HG02798 (cell line): ENCODE data around the gene ADGRL3.
"Not testable (repeated sequence)": the region's sequence is repeated elsewhere in the genome, so short reads cannot be mapped to it uniquely, and the experiment has no call there.

Source experiments
- ATAC-seq: cut with Tn5 transposase; IDR thresholded peaks from one replicate; pipeline ENCODE4 v1.9.1; 2021; ENCODE audit warnings: mild to moderate bottlenecking; ENCODE audit not compliant: unreplicated experiment, poor library complexity

The ADGRL3 gene

DNA sequence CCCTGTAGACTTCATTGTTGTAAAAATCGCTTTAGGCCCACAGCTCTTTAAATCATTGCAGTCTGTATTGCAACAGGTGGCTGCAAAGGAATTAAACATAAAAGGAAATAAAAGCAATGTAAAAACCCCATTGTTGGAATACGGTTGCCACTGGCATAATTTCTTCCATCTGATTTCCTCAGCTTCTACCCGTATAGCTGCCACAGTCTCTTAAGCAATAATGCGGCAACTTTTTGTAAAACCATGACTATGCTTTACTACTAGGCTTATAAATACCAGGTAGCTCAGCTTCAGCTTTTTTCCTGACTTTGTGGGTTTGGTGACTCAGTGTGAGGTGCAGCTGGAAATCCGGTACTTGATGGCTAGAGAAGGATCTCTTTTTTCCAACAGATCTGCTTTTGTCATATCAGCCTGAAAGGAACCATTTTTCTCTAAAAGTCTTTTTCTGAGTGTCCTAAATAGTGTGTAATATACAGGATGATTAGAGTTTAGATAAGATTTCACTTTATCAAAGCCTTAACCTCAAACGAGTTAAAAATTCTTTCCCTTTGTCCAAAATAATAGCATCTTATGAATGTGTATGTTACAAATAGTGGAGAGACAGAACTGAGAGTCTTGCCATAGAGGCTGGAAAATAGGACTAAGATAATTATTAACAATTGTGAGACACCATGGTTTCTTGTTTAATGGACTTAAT lies 268.0 kb downstream of the ADGRL3 start:
- ATAC-seq = no peak

- no peak for ATAC-seq
Observed at GRCh38 chr4:61473306-61473705, 273.2 kb downstream of the ADGRL3 start.

DNA sequence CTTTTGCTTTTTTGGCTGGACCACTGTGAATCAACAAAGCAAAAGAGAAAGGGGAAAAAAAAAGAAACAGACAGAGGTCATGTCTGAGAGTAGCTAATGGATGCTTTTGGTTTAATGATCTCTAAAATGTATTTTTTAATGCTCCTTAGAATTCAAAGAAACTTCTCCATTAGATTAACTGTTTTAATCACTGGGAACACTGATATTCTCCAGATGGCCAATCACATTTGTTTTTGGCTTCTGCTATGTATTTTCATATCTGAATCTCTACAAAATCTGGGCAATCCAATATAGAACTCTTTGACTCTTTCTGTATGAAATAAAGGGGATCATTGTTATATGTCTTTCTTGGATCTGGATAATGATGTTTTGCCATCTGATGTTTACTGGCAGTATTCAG lies 278.2 kb downstream of the ADGRL3 start:
- no peak for ATAC-seq

GRCh38 chr4:61485056-61485455 lies 284.9 kb downstream of the ADGRL3 start:
- no peak for ATAC-seq

GRCh38 chr4:61489927-61490326 lies 289.8 kb downstream of the ADGRL3 start:
- no peak for ATAC-seq

DNA sequence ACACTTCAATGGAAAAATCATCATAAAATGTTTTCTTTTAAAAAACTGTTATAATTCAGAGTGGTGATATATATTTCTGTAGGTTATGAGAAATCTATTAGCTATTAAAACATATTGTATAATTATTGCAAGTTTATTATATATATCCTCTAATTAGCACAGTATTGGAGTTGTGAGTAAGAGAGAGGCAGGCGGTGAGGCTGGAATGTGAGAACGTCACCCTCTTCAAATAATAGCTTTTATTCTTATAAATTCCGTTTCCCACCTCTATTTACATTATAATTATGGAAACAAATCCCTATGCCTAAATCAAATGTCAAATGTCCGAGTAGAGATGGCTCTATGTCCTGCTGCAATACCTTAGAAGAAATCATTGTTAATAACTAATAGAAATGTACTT lies 292.9 kb downstream of the ADGRL3 start:
- ATAC-seq = no peak

- ATAC-seq = no peak
Observed at GRCh38 chr4:61493470-61493869, 293.3 kb downstream of the ADGRL3 start.

GRCh38 chr4:61500883-61501282 lies 300.8 kb downstream of the ADGRL3 start:
- no peak for ATAC-seq

DNA sequence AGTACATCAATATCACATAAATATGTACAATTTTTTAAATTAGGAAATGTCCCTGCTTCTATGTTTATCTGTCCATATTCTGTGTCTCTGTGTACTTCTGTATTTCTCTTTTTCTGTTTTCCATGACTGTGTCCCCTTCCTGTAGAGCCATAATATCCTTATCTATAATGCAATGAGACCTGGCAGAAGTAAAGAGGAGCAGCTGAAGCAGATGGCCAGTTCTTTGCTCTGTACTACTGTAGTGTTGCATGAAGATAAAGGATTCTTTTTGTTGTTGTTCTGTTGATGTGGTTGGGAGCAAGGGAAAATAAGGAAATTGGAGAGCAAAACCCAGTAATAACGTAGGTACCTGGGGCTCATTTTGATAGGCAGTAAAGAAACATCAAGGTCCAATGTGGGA lies 301.7 kb downstream of the ADGRL3 start:
- no peak for ATAC-seq

- no peak for ATAC-seq
Observed at GRCh38 chr4:61505773-61506685, 305.9 kb downstream of the ADGRL3 start.

DNA sequence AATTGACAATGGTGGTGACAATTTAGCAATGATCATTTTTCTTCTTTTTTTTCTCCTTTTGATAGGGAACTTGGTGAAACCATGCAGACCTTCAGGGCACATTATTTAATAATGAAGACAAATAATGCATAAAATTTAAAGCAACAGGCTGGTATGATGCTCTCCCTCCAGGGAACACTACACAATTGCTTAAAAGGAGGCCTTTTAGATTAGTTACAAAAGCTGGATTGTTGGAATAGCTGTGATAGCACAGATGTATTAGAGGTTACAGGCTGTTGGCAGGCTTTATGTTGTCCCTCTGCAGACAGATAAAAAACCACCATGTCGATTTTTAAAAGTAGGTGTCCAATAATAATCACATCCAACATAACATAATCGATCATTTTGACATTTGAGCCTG lies 307.0 kb downstream of the ADGRL3 start:
- no peak for ATAC-seq

- ATAC-seq = not testable (repeated sequence)
Observed at GRCh38 chr4:61509721-61510241, 309.7 kb downstream of the ADGRL3 start.

- no peak for ATAC-seq
Observed at GRCh38 chr4:61511716-61512488, 311.8 kb downstream of the ADGRL3 start.

DNA sequence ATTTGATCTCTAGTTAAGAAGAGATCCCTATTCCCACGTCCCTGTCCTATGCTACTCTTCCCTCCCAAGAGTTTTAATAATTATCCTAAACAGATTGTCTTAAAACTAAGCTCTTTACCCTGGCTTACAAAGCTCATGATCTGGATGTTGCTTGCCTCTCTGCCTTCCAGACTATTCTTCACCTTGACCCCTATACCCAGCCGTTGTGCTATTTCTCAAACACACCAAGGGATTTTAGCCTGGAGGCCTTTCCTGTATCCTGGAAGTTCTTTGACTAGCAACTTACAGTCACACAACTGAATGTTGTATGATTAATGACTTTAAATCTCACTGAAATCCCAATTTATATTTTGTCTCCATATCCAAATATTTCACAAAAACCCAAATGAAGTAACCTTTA lies 314.9 kb downstream of the ADGRL3 start:
- no peak for ATAC-seq

DNA sequence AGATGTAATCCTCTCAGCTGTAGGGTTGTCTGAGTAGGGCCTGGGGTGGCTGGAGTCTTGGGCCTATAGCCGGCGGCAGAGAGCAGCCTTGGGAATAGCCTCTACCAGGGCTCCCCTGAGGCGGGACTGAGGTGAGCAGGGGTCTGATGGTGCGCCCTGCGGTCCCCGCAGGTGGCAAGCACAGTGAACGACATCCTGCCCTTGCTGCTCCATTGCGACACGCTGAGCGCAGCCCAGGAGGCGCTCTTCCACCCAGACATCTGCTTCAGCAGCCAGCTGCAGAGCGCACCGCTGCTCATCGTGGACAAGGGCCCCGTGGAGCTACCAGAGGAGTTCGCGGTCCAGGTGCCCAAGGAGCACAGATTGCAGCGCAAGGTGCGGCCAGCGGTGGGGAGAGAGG lies 317.0 kb downstream of the ADGRL3 start:
- ATAC-seq = no peak

- ATAC-seq = no peak
Observed at GRCh38 chr4:61520166-61520565, 320.0 kb downstream of the ADGRL3 start.

- ATAC-seq = no peak
Observed at GRCh38 chr4:61520681-61521160, 320.6 kb downstream of the ADGRL3 start.

DNA sequence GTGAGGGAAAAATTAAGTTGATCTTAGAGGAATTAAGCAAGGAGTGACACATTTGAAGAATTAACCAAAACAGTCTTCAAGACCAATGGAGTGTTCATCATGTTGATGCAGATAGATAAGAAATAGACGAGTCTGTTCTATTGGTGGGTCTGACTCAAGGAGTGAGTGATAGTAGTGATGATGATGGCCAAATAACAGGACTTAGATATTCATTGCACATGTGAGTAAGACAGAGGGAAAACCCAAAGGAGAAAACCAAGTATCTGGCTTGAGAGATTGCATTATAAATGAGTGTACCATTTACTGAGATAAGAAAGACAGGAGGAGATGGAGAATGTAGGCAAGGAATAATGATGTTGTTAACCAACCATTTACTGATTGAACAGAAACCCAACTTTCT lies 321.3 kb downstream of the ADGRL3 start:
- no peak for ATAC-seq

- no peak for ATAC-seq
Observed at GRCh38 chr4:61522312-61522711, 322.2 kb downstream of the ADGRL3 start.

GRCh38 chr4:61527888-61528287 lies 327.8 kb downstream of the ADGRL3 start:
- ATAC-seq = no peak

DNA sequence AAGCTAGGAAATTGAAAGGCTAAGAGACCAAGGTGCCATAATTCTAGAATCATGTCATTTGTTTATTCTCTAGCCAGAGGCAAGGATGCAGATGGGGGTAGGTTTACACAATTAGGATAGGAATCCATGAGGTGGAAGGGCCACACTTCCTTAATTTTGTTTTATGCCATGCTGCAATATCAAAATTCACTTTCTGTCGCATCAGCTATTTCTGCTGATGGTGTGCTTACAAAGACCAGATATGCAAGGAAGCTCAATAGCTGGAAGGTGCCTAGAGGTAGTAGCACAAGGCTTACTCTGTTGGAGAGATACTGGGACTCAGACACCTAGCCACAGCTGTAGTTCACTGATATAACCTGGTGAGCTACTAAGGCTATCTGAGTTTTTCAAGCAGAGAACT lies 328.5 kb downstream of the ADGRL3 start:
- ATAC-seq = no peak
